IPS-18c (cell line): ENCODE measurements around the gene CDC34.

Experiments used
- H3K4me3 ChIP-seq: 2 replicates; pipeline ENCODE4 v1.7.0; 2013; ENCODE audit warnings: low read depth, mild to moderate bottlenecking, low read length, moderate library complexity; ENCODE audit not compliant: insufficient read depth
- H3K9me3 ChIP-seq: one replicate; pipeline ENCODE4 v1.6.1; 2013; ENCODE audit warnings: mild to moderate bottlenecking, low read length, moderate library complexity; ENCODE audit not compliant: control insufficient read depth, insufficient read depth

The CDC34 gene

GRCh38 chr19:495402-496111, 36.0 kb upstream of the CDC34 start:
- Histone ChIP-seq H3K9me3 (no peaks in the 10 kb centered on the region), H3K4me3 (peak overlapping the region; percentile 38; the same call in 1 of the 2 replicates)

DNA sequence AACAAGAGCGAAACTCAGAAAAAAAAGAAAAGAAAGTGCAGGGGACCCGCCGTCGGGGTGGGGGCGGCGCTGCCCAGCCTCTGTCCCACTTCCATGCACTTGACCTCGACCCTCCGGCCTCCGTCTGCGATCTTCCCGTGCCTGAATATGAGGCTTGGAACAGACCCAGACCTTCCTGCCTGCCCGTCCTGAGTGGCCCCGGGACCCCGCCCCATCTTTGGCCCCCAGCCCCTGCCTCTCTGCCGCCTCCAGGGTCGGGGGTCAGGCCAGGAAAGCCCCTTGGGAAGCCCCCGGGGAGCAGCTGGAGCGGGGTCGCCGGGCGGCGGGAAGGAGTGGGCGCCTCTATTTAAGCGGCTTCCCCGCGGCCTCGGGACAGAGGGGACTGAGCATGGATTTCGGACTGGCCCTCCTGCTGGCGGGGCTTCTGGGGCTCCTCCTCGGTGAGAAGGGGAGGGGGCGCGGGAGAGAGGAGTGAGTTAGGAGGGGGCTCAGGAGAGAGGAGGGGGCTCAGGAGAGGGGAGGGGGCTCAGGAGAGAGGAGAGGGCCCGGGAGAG, 35.4 kb upstream of the CDC34 start, which contains the start of gene MADCAM1:
TSS of gene MADCAM1 (plus strand) at position 375 of the 554 bp plus-strand sequence. CDS start at position 389, 14 bp downstream.
- no peaks in the 10 kb centered on the region for H3K9me3 ChIP-seq

GRCh38 chr19:496986-497385, 34.6 kb upstream of the CDC34 start:
- Histone ChIP-seq H3K4me3 (no peak overlapping the region), H3K9me3 (no peaks in the 10 kb centered on the region)

More for the DNA sequence above, 35.4 kb upstream of the CDC34 start, which contains the start of gene MADCAM1:
- peak within 1 kb of the TSS; percentile 53; the same call in 1 of the 2 replicates for H3K4me3 ChIP-seq

DNA sequence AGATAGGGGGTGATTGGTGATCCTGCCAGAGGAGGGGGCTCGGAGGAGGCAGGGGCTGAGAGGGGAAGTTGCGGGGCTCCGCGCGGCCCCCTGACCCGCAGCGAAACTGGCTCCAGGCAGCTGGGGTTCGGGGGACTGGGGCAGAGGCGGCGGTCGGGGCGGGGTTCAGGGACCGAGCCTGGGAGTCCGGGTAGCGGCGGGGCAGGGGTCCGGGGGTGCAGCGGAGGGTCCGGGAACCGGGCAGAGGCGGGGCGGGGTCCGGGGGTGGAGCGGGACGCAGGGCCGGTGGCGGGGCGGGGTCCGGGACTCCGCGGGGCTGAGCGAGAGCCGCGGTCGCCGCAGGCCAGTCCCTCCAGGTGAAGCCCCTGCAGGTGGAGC, 34.1 kb upstream of the CDC34 start:
- no peaks in the 10 kb centered on the region for H3K9me3 ChIP-seq

DNA sequence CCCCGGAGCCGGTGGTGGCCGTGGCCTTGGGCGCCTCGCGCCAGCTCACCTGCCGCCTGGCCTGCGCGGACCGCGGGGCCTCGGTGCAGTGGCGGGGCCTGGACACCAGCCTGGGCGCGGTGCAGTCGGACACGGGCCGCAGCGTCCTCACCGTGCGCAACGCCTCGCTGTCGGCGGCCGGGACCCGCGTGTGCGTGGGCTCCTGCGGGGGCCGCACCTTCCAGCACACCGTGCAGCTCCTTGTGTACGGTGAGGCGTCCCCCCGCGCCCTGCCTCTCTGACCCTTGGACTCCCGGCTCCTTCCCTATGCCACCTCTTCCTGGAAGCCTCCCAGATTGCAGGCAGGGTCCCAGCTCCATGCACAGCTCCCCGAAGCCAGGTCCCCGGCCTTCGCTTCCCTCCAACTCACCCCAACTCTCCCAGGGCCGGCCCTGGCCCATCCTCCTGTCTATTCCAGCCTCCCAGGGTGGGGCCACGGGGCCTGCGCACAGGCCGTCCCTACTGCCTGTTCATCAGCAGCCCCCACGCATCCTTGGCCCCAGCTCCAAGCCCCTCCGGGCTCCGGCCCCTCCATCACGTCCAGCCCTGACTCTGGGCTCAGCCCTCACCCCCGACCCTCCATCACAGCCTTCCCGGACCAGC, 33.6 kb upstream of the CDC34 start:
- Histone ChIP-seq H3K9me3 (no peaks in the 10 kb centered on the region), H3K4me3 (peak overlapping the region; percentile 53)

More for the DNA sequence above, 34.1 kb upstream of the CDC34 start:
- peak overlapping the region; percentile 53 for H3K4me3 ChIP-seq

GRCh38 chr19:498511-498891, 33.1 kb upstream of the CDC34 start:
- Histone ChIP-seq H3K9me3 (no peaks in the 10 kb centered on the region), H3K4me3 (peak overlapping the region; percentile 53; the same call in 1 of the 2 replicates)

GRCh38 chr19:498977-499623, 32.5 kb upstream of the CDC34 start:
- no peak overlapping the region for H3K4me3 ChIP-seq
- no peaks in the 10 kb centered on the region for H3K9me3 ChIP-seq

DNA sequence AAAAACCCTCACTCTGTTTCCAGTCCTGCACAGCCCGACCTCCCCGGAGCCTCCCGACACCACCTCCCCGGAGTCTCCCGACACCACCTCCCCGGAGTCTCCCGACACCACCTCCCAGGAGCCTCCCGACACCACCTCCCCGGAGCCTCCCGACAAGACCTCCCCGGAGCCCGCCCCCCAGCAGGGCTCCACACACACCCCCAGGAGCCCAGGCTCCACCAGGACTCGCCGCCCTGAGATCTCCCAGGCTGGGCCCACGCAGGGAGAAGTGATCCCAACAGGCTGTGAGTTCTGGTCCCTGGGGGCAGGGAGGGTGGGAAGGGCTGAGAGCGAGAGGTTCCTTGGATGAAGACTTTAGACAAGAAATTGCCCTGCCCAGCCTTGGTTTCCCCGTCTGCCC, 29.9 kb upstream of the CDC34 start:
- no peak overlapping the region for H3K4me3 ChIP-seq

GRCh38 chr19:504616-505015, 26.9 kb upstream of the CDC34 start:
- peaks cover under 1% of the 10 kb centered on the region for H3K9me3 ChIP-seq
- no peak overlapping the region for H3K4me3 ChIP-seq

More for the DNA sequence above, 29.9 kb upstream of the CDC34 start:
- H3K9me3 ChIP-seq: no peaks in the 10 kb centered on the region

- peak overlapping the region; percentile 97 for H3K4me3 ChIP-seq
- H3K9me3 ChIP-seq: peaks cover 2% of the 10 kb centered on the region
Observed at GRCh38 chr19:506404-507285, 24.9 kb upstream of the CDC34 start.

- Histone ChIP-seq H3K4me3 (peak within 1 kb of the TSS; percentile 97), H3K9me3 (peaks cover 2% of the 10 kb centered on the region)
Observed at GRCh38 chr19:507286-508203, 24.0 kb upstream of the CDC34 start, which contains the start of gene TPGS1. TPGS1 (plus strand) TSS chr19:507497; CDS start chr19:507507, 10 bp downstream.

- peak overlapping the region; percentile 97 for H3K4me3 ChIP-seq
- H3K9me3 ChIP-seq: peaks cover 2% of the 10 kb centered on the region
Observed at GRCh38 chr19:508204-509150, 23.1 kb upstream of the CDC34 start.

DNA sequence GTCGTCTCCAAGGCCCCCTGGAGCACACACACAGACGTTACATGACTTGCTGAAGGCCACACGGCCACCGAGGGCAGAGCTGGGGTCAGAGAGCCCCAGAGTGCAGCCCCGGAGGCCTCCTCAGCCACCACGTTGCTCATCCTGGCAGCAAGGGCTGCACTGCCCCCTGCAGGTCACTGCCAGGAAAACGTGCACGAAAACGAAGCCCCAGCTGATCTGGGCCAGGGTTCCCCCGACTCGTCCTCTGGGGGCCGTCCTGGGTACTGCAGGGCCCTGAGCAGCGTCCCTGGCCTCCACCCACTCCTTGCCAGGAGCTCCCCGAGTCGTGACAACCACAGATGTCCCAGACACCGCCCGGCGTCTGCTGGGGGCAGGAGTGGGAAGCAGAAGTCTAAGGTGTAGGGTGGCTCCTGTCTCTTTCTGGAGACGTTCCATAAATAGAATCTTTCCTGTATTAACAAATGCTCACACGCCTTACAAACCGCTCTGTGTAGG, 20.9 kb upstream of the CDC34 start:
- H3K9me3 ChIP-seq: peaks cover 2% of the 10 kb centered on the region
- peak overlapping the region; percentile 26; the same call in 1 of the 2 replicates for H3K4me3 ChIP-seq

- Histone ChIP-seq H3K4me3 (peak overlapping the region; percentile 26), H3K9me3 (peaks cover 2% of the 10 kb centered on the region)
Observed at GRCh38 chr19:511101-511851, 20.3 kb upstream of the CDC34 start.
